Colon (tissue), 2 donors: ENCODE measurements around the gene FOXC1.

Source experiments
- FAIRE-seq: peaks from 2 replicates; lab custom pipeline; 2012; peaks lifted over from hg19 to GRCh38; lab: Jason Lieb, UNC
- donor health status: control.
- donor health status: control.

FOXC1 gene

DNA sequence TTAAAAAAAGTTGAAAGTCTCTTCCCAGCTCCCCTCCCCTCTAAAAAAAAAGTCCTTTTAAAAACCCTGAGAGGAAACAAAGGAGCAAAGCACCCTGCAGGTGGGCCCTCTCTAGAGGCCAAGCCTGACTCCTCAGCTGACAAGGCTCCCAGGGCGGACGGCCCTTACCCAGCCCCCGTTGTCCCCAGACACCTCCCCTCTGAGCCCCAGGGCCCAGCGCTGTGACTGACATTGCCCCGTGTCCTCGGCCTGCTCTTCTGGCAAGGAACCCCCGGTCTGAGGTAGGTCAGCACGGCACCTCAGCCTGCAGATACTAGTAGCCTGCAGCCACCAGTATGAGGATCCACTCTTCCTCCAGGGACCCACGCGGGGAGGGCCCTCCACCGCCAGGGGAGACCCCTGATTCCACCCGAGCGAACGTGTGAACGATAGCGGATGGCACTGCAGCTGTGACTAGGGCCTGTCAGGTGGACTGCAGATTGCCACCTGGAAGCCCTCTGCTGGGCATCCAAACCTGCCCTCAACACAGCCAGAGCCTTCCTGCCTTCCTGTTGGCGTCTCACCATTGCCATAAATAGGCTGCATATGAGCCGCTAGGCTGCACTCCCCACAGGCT, 34.2 kb downstream of the FOXC1 start:
- FAIRE-seq, result no peak

DNA sequence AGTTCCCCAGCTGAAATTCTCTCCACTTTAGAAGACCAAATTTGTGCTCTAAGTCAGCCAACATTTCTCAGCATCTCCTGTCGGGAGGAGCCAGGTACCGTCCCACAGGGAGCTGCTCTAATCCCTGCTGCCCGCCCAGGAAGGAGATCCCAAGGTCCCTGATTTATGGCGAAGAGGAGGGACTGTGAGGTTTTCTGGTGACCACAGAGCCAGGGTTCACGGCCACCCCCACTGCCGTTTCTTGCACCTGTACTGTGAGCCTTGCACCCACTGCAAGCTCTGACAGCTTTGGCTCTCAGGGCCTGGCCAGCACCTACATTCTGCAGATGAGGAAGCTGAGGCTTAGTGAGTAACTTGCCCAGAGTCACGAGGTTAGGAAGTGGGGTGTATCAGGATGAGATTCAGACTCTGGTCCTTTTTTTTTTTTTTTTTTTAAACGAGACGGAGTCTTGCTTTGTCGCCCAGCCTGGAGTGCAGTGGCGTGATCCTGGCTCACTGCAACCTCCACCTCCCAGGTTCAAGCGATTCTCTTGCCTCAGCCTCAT, 34.9 kb downstream of the FOXC1 start:
- no peak for FAIRE-seq

DNA sequence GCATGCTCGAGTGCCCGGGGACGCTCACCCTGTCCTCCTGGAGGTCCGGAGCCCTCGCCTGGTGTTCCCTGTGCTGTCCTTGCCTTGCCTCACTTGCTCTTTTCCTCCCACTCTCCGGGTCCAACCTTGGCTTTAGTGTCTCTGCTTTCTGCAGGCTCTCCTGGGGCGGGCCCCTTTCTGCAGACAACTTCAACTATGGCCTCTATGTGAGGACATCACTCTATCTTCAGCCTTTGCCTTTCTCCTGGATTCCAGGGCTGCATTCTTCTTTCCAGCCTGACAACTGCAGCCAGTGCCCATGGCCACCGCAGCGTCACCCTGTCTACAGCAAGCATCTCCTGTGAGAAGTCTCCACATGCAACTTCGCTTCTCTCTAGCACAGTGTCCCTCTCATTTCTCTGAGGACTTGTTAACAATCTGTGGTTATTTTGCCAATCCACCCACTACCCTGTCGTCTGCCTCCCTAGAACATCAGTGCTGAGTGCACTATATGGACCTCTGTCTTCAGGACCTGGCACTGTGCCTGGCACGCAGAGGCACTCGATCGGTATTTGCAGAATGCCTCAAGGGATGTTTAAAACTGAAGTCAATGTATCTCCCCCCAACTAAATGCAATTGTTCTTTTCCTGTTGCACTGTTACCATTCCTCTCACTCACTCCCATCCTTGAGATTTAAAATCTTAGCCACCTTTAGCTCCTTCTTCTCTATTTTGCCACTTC, 35.9 kb downstream of the FOXC1 start:
- FAIRE-seq, result no peak

DNA sequence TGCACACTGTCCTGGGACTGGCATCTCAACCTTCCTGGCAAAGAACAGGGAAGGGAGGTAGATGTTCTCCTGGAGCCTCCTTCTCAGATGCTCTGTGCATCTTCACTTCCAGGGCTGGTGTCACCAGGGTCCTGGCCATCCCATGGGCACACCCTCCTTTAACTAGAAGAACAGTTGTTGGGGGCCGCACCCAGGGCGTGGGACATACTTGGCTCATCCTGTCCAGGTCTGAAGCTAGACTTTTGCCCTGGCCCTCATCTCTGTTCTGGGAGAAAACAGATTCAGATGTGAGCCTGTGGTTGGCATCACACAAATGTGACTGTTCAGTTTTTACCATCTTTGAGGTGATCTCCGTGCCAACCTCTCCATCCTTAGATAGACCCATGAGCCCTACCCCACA, 41.6 kb downstream of the FOXC1 start:
- FAIRE-seq, result no peak

DNA sequence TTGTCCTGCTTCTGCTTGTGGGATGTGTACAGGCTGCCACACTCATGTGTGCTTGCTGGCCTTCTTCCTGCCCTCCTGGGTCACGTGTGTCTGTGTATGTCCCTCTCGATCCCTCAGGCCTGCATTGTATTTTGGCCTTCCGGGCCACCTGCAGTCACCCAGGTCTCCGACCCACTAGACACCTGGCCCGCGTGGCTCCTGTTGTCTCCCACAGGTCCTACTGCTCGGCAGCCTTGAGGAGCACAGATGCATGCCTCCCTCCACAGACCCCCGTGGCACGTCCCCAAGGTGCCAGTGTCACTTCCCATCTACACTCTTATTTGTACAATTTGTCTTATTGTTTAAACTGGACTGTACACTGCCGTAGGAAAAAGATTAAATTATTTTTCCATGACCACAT, 43.1 kb downstream of the FOXC1 start:
- no peak for FAIRE-seq

DNA sequence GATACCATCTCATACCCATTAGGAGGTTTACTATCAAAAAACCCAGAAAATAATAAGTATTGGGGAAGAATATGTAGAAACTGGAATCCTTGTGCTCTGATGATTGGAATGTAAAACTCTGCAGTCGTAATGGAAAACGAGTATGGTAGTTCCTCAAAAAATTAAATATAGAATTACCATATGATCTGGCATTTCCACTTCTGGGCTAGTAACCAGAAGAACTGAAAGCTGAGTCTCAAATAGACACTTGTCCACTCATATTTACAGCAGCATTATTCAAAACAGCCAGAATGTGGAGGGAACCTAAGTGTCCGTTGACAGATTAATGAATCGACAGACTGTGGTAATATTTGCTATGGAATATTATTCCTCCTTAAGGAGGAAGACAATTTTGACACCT, 44.3 kb downstream of the FOXC1 start:
- FAIRE-seq, result no peak

DNA sequence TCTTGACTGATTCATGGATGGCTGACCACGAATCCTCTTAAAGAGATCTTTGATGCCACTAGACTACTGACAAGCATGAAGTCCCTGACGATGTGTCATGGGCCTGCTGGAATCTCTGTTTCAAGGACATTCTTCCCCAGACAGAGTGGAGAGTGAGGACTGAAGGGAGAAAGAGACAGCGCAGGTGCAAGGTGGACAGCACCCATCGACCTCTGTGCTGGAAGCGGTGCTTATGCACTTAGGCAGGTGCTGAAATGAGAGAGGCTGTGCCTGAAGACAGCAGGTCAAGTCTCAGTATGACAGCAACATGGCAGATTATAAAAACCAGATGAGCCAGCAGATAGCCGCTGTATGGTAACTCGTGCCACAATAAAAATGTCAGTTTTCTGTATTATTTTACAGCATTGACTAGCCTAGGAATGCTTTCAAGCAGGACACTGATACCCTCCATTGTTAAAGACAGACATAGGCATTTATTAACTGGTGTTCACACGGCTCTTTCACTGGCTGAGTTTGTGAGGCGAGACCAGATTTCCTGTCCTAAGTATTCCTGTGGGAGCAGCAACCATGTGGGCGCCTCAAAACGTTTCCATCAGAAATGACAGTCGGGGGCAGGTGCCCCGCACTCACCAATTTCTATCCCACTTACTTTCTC, 47.5 kb downstream of the FOXC1 start:
- FAIRE-seq, result no peak

DNA sequence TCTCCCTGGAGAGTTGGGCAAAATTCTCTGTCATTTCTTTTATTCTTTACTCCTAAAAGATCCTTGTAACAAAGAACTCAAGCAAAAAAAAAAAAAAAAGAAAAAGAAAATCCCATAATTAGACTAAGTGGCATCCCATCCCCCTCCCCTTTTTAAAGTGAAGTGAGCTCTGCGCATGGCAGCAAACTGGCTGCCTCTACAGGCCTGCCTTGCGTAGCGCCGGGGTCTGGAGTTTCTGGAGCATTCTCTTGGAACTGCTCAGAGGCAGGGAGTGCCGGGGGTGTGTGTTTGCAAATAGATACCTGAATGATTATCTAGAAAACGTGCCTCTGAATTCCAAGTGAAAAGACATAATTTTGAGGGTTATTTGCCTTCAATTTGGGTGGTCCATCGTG, 48.1 kb downstream of the FOXC1 start:
- FAIRE-seq, result no peak

DNA sequence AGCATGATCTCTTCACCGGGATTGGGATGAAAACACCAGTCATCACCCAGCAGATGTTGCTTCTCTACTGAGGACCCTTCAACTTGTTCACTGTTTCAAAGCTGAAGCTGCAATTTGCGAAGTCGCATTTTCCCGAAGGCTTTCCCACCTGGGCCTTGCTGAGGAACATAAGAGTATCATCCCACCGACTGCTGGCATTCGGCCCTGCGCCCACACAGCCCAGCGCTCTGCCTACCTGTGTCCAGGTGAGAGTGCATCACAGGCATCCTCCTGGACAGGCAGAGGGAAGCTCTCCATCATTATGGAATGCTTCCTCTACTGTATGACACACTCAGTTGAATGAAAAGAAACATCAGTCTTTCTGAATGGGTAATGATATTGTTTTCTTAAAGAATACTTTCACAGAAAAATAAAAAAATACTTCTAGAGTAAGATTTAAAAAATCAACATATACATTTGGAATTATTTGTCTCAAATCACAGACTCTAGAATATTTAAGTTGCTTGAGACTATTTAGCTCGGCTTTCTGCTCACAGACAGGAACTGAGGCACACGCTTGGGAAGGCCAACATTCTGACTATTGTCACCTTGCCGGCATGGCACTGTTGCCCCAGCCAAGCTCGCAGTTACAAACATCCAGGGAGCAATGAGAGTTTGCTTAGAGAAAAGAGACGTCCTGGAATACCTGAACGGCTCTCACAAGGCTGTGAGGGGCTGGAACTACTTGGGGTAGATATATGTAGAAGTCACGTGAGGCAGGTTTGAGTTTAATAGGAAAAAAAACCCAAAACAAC, 48.7 kb downstream of the FOXC1 start:
- FAIRE-seq, result no peak

DNA sequence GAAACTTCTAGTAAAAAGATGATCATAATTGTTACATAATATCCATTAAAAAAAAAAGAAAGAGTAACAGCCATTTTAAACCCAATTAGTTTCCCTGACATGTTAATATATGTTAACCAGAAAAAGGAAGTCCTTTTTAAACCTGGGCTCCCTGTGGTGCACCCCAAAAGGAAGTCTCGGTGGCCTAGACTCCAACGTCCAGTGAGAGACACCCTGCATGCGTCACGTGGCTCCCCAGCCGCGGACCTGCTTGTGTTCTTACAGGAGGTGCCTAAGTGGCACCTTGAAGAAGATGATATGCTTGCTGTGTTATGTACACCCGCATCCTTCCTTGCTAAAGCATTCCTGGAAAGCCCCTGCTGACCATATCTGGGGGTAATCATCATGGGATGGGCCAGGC, 50.1 kb downstream of the FOXC1 start:
- FAIRE-seq, result no peak

DNA sequence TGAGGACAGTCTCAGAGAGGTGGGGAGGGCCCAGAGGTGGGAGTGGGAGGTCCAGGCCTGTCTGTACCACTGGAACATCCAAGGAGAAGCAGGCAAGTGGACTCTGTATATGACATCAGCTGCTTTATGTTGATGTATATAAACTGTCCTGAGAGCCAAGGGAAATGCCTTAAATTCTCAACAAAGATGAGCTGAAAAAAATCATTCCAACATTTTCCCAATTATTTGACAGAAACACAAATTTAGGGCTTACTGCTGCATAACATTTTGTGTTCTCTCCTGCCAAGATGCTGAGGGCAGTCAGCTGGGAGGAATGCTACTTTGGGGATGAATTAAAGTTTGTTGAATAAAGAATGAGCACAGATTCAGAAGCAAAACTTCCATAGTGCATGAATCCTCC, 52.8 kb downstream of the FOXC1 start:
- no peak for FAIRE-seq
